T follicular helper cell (primary cell): Measurements from ENCODE around the gene KISS1.
"Not testable (repeated sequence)": the region's sequence is repeated elsewhere in the genome, so short reads cannot be mapped to it uniquely, and the experiment has no call there.

ENCODE experiments used
- DNase-seq: peaks from one replicate; pipeline ENCODE4 v3.0.0-alpha.2; 2020; ENCODE audit warnings: low read depth
- total RNA-seq, 2 experiments: gene quantifications; one replicate each; lab custom pipeline; 2026; lab: John Stamatoyannopoulos, UW

The KISS1 gene
- total RNA-seq: 0 to 0.04 reads per million in 2 experiments

- DNase-seq: no peak
Measured at GRCh38 chr1:204196068-204196795, at the start of gene KISS1. KISS1 (minus strand) TSS chr1:204196491; CDS start chr1:204192876, 3,615 bp downstream.

- no peak for DNase-seq
Measured at GRCh38 chr1:204242920-204243319, 46.6 kb upstream of the KISS1 start.

GRCh38 chr1:204241914-204242313, 45.6 kb upstream of the KISS1 start:
- no peak for DNase-seq

- no peak for DNase-seq
Measured at GRCh38 chr1:204241050-204241449, 44.8 kb upstream of the KISS1 start.

GRCh38 chr1:204240233-204240632, 43.9 kb upstream of the KISS1 start:
- DNase-seq: no peak

- DNase-seq: not testable (repeated sequence)
Measured at GRCh38 chr1:204239401-204239800, 43.1 kb upstream of the KISS1 start.

- not testable (repeated sequence) for DNase-seq
Measured at GRCh38 chr1:204238520-204238919, 42.2 kb upstream of the KISS1 start.

GRCh38 chr1:204237515-204237914, 41.2 kb upstream of the KISS1 start:
- not testable (repeated sequence) for DNase-seq

- DNase-seq: no peak
Measured at GRCh38 chr1:204232526-204232925, 36.2 kb upstream of the KISS1 start.

- DNase-seq: no peak
Measured at GRCh38 chr1:204230211-204230610, 33.9 kb upstream of the KISS1 start.

- no peak for DNase-seq
Measured at GRCh38 chr1:204228896-204229295, 32.6 kb upstream of the KISS1 start.

- DNase-seq: no peak
Measured at GRCh38 chr1:204227996-204228785, 31.9 kb upstream of the KISS1 start.

GRCh38 chr1:204227351-204227750, 31.1 kb upstream of the KISS1 start:
- DNase-seq: no peak

- DNase-seq: no peak
Measured at GRCh38 chr1:204225841-204226735, 29.8 kb upstream of the KISS1 start.

GRCh38 chr1:204224655-204225054, 28.4 kb upstream of the KISS1 start:
- DNase-seq: no peak

- DNase-seq: no peak
Measured at GRCh38 chr1:204223129-204223860, 27.0 kb upstream of the KISS1 start.

- DNase-seq: no peak
Measured at GRCh38 chr1:204222764-204223055, 26.4 kb upstream of the KISS1 start.

GRCh38 chr1:204222006-204222763, 25.9 kb upstream of the KISS1 start:
- DNase-seq: no peak

- DNase-seq: no peak
Measured at GRCh38 chr1:204221271-204221670, 25.0 kb upstream of the KISS1 start.

GRCh38 chr1:204219971-204220616, 23.8 kb upstream of the KISS1 start:
- DNase-seq: no peak
